Mammary epithelial cell (primary cell): Measurements from ENCODE around the gene ARL4A.

Experiments
- EZH2 ChIP-seq: IDR thresholded peaks from 2 replicates; pipeline ENCODE4 v1.6.1; 2012; ENCODE audit warnings: low read length, inconsistent platforms, borderline replicate concordance
- TF ChIP-seq, protein P1 (sequence below), 2 donors: IDR thresholded peaks in 1 of 2; conservative IDR thresholded peaks in 1 of 2; 2 replicates each; pipeline ENCODE4 v1.5.1; 2011 to 2012; ENCODE audit warnings: inconsistent platforms in 2 of 2, low read length in 2 of 2, mild to moderate bottlenecking in 2 of 2, control low read depth in 1 of 2, low read depth in 1 of 2; ENCODE audit not compliant: insufficient read depth in 1 of 2; ENCODE audit errors: extremely low read depth in 1 of 2

DNA sequence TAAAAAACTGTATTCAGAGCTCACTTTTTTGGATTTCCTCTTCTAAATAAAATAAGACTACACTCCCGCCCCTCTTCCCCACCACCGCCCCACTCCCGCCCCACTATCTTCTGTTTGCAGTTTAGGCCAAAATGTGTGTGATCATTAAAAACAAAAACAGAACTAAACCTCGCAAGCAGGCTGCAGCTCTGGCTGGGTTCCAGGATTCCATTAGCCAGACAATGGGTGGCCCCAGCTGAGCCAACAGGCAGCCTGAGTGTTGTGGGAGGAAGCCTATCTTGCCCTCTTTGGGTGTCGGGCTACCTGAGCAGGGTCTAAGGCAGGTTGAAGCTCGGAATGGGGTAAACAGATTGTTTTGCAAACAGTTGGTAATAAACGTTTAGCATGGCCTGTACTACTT lies 41.7 kb downstream of the ARL4A start:
- TF ChIP-seq, protein P1, sequence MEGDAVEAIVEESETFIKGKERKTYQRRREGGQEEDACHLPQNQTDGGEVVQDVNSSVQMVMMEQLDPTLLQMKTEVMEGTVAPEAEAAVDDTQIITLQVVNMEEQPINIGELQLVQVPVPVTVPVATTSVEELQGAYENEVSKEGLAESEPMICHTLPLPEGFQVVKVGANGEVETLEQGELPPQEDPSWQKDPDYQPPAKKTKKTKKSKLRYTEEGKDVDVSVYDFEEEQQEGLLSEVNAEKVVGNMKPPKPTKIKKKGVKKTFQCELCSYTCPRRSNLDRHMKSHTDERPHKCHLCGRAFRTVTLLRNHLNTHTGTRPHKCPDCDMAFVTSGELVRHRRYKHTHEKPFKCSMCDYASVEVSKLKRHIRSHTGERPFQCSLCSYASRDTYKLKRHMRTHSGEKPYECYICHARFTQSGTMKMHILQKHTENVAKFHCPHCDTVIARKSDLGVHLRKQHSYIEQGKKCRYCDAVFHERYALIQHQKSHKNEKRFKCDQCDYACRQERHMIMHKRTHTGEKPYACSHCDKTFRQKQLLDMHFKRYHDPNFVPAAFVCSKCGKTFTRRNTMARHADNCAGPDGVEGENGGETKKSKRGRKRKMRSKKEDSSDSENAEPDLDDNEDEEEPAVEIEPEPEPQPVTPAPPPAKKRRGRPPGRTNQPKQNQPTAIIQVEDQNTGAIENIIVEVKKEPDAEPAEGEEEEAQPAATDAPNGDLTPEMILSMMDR (conservative IDR thresholded peaks at IDR 0.05 in 1 of 2, IDR thresholded peaks at IDR 0.05 in 1 of 2; ENCODE audit: extremely low read depth in 1 of 2, insufficient read depth in 1 of 2, low read depth in 1 of 2, low read length in 2 of 2) = no peak
- TF ChIP-seq EZH2 = no peak
